PC-3 (cell line): ENCODE data around the gene LEF1.

Experiments
- EZH2 ChIP-seq: fragments of 300-600 bp; sonication (generic); IDR thresholded peaks from one replicate; pipeline ENCODE4 v1.6.1; 2017; ENCODE audit warnings: antibody characterized with exemption, mild to moderate bottlenecking, low read length; ENCODE audit not compliant: unreplicated experiment
- TF ChIP-seq, protein P1 (sequence below): fragments of 300-600 bp; sonication (generic); conservative IDR thresholded peaks from 2 replicates; pipeline ENCODE4 v1.5.1; 2017; ENCODE audit warnings: antibody characterized with exemption, low read depth, mild to moderate bottlenecking, low read length

DNA sequence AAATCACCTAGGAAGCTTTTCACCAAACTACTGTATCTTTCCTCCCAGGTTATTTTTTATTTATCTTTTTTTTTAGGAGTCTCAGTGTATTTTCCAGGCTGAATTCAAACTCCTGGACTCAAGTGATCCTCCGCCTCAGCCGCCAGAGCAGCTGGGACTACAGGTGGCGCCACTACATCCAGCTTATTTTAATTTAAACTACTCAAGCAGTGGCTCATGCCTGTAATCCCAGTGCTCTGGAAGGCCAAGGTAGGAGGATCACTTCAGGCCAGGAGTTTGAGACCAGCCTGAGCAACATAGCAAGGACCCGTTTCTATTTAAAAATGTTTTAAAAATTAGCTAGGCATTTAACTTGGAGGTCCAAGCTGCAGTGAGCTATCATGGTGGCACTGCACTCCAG is 37.8 kb downstream of the LEF1 start:
- TF ChIP-seq, protein P1, sequence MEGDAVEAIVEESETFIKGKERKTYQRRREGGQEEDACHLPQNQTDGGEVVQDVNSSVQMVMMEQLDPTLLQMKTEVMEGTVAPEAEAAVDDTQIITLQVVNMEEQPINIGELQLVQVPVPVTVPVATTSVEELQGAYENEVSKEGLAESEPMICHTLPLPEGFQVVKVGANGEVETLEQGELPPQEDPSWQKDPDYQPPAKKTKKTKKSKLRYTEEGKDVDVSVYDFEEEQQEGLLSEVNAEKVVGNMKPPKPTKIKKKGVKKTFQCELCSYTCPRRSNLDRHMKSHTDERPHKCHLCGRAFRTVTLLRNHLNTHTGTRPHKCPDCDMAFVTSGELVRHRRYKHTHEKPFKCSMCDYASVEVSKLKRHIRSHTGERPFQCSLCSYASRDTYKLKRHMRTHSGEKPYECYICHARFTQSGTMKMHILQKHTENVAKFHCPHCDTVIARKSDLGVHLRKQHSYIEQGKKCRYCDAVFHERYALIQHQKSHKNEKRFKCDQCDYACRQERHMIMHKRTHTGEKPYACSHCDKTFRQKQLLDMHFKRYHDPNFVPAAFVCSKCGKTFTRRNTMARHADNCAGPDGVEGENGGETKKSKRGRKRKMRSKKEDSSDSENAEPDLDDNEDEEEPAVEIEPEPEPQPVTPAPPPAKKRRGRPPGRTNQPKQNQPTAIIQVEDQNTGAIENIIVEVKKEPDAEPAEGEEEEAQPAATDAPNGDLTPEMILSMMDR, result peak; percentile 22; the same call in 1 of the 2 replicates
- no peak for TF ChIP-seq EZH2
